H1 (cell line): ENCODE data around the gene KCNJ16. TPM values are rescaled to one million over a fixed set of nuclear protein-coding genes. Genes with fewer than 3 reads are reported as not detected.

Experiments used
- CHD1 ChIP-seq: IDR thresholded peaks from 2 replicates; pipeline ENCODE4 v1.6.1; 2012; ENCODE audit warnings: low read depth, low read length, improper control_type of control experiment
- GTF2F1 ChIP-seq: IDR thresholded peaks from 2 replicates; pipeline ENCODE4 v1.6.1; 2012; ENCODE audit warnings: low read depth, low read length, improper control_type of control experiment, borderline replicate concordance
- polyA plus RNA-seq, 7 experiments: library from polyadenylated mRNA; depleted of rRNA in 3 of 7; stranded (reverse) in 5 of 7; unstranded in 2 of 7; fragments of >200 nt in 5 of 7; fragments of 200-250 nt in 2 of 7; gene quantifications; 1 replicate in 5 of 7; 2 replicates in 1 of 7; 4 replicates in 1 of 7; pipeline versions ENCODE4 v1.2.1 to v1.2.3, GENCODE V29; 2011 to 2013; ENCODE audit warnings: missing spikeins in 2 of 7, mixed read lengths in 2 of 7
- total RNA-seq: library from RNA; stranded (reverse); fragmentation: NEBNext Ultra II Directional; extraction: Animal tissue kit (Norgen Biotek cat#: 25700); gene quantifications from 2 replicates; pipeline ENCODE4 v1.2.1, GENCODE V29; 2021

KCNJ16 gene
- total and polyA plus RNA-seq, 2 of the 8 experiments (the other 6 are each of a cell fraction or from before 2014, with no cell fraction given), result not detected

DNA sequence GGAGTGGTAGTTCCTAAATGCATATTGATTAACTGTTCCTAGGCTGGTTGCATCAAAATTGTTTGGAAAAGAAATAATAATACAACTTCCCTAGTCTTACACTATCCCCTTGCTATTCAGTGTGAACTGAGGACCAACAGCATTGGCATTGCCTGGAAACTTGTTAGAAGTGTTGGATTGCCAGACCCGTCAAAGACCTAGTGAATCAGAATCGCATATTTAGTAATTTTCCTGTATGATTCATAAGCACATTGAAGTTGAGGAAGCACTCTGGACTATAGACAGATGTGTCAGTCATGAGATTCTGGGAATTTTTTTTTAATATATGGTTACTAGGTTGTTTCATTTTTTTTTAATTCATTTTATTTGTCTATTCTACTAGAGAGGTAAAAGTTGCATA lies 34.7 kb upstream of the KCNJ16 start (continued):
- TF ChIP-seq GTF2F1 (no peak), CHD1 (no peak)
